Activated effector memory CD4-positive, alpha-beta T cell treated with Interleukin-2 at 50 U/mL for 16 hours (primary cell): ENCODE data around the gene FLNB.
A peak's percentile ranks its signal among the peaks of the same experiment; 100 is the strongest.

ENCODE experiments used
- DNase-seq: peaks from one replicate; pipeline ENCODE4 v3.0.0-alpha.2; 2020

FLNB gene

GRCh38 chr3:58216496-58217195 is 208.4 kb downstream of the FLNB start:
- DNase-seq: no peak

DNA sequence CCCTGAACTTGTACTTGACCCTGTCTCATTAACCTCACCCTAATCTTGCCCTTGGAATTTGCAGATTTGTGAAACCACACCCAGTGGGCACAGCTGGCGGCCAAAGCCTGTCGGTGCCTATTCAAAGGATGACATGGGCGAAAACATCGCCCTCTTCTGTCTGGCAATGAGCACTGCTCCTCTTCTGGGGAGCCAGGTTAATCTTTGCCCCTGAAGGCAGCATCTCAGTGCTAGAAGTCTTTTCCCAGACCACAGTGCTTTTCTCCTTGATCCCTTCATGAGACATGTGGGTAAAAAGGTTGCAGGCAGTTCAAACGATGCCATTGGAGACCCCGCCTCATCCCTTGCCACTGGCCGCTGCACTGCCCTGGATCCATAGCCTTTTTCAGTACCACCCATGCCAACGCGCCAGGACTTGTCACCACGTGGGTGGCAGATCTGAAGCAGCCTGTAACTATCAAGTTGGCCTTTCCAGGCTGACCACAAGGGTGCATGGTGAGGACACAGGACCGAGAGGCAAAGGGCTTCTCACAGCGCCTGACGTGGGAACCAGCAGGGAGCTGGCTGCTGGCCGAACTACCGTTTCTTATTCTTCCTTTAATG is 209.1 kb downstream of the FLNB start:
- DNase-seq: peak; percentile 31

DNA sequence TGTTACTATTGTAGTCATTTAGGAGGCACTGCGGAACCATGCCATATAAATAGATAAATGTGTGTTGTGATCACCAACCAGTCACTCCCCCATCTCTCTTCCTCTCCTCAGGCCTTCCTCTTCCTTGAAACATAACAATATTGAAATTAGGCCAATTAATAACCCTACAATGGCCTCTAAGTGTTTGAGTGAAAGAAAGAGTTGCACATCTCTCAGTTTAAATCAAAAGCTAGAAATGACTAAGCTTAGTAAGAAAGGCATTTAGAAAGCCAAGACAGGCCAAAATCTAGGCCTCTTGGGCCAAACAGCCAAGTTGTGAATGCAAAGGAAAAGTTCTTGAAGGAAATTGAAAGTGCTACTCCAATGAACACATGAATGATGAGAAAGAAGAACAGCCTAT is 210.7 kb downstream of the FLNB start:
- DNase-seq: no peak
